GM23338 (cell line): ENCODE results near the gene WNK2. TPM values are rescaled to one million over a fixed set of nuclear protein-coding genes. Genes with fewer than 3 reads are reported as not detected.

Experiments used
- ATAC-seq: fragments of 200-7000 bp; cut with Tn5 transposase; 3 replicates; pipeline ENCODE4 v1.9.1; 2020
- DNase-seq: peaks from one replicate; pipeline ENCODE4 v3.0.0-alpha.2; 2015; ENCODE audit warnings: low spot score
- H2AFZ ChIP-seq: fragments of 200-600 bp; sonication (generic); 2 replicates; pipeline ENCODE4 v1.8.0; 2016; ENCODE audit warnings: antibody characterized with exemption, mild to moderate bottlenecking, moderate library complexity
- H3F3A ChIP-seq: fragments of 200-600 bp; sonication (generic); replicated peaks from 2 replicates; pipeline ENCODE4 v1.8.0; 2017; ENCODE audit warnings: antibody characterized with exemption, mixed run types, low read depth
- H3K27ac ChIP-seq: fragments of 200-600 bp; sonication (generic); 2 replicates; pipeline ENCODE4 v1.6.1; 2016; ENCODE audit warnings: low read depth
- H3K27me3 ChIP-seq: fragments of 200-600 bp; sonication (generic); 2 replicates; pipeline ENCODE4 v1.8.0; 2016; ENCODE audit warnings: mild to moderate bottlenecking, mixed run types, moderate library complexity; ENCODE audit not compliant: insufficient read depth
- H3K36me3 ChIP-seq: fragments of 200-600 bp; sonication (generic); 2 replicates; pipeline ENCODE4 v1.8.0; 2016; ENCODE audit warnings: mild to moderate bottlenecking; ENCODE audit not compliant: insufficient read depth
- H3K4me1 ChIP-seq: fragments of 200-600 bp; sonication (generic); 2 replicates; pipeline ENCODE4 v1.8.0; 2016; ENCODE audit warnings: mild to moderate bottlenecking, moderate library complexity; ENCODE audit not compliant: insufficient read depth
- H3K4me2 ChIP-seq: fragments of 200-600 bp; sonication (generic); 2 replicates; pipeline ENCODE4 v1.7.1; 2017; ENCODE audit warnings: mixed run types
- H3K4me3 ChIP-seq: fragments of 200-600 bp; sonication (generic); 2 replicates; pipeline ENCODE4 v1.6.1; 2016; ENCODE audit warnings: mixed run types
- H3K79me2 ChIP-seq: fragments of 200-600 bp; sonication (generic); replicated peaks from 2 replicates; pipeline ENCODE4 v1.8.0; 2017; ENCODE audit warnings: mild to moderate bottlenecking; ENCODE audit not compliant: insufficient read depth
- H3K9me2 ChIP-seq: fragments of 200-600 bp; sonication (generic); 2 replicates; pipeline ENCODE4 v1.8.0; 2017; ENCODE audit not compliant: insufficient read depth
- H4K20me1 ChIP-seq: fragments of 200-600 bp; sonication (generic); replicated peaks from 2 replicates; pipeline ENCODE4 v1.8.0; 2017; ENCODE audit warnings: mild to moderate bottlenecking; ENCODE audit not compliant: insufficient read depth
- H3K27ac Mint-ChIP-seq: 2 replicates; pipeline ENCODE4 v1.8.0; 2020; ENCODE audit warnings: inconsistent platforms, mild to moderate bottlenecking, moderate library complexity, mixed read lengths
- H3K27me3 Mint-ChIP-seq: 3 replicates; pipeline ENCODE4 v1.8.0; 2022; ENCODE audit warnings: low read depth, mild to moderate bottlenecking, moderate library complexity, mixed read lengths, inconsistent platforms; ENCODE audit not compliant: insufficient read depth, poor library complexity
- H3K36me3 Mint-ChIP-seq: 3 replicates; pipeline ENCODE4 v1.8.0; 2021; ENCODE audit warnings: low read depth, mild to moderate bottlenecking, inconsistent platforms, moderate library complexity, mixed read lengths
- H3K4me1 Mint-ChIP-seq: 3 replicates; pipeline ENCODE4 v1.8.0; 2020; ENCODE audit warnings: mild to moderate bottlenecking, inconsistent platforms, mixed read lengths
- H3K4me3 Mint-ChIP-seq: 3 replicates; pipeline ENCODE4 v1.8.0; 2021; ENCODE audit warnings: moderate library complexity, mild to moderate bottlenecking, inconsistent platforms, mixed read lengths
- H3K9me3 Mint-ChIP-seq: 3 replicates; pipeline ENCODE4 v1.8.0; 2020; ENCODE audit warnings: moderate library complexity, mild to moderate bottlenecking, inconsistent platforms, mixed read lengths
- ETS1 ChIP-seq: IDR thresholded peaks from 2 replicates; pipeline ENCODE4 v1.6.1; 2016; ENCODE audit warnings: antibody characterized with exemption
- polyA plus RNA-seq: library from polyadenylated mRNA; unstranded; fragments of >200 nt; fragmentation: Nextera tagmentation; extraction: Ambion mirVana; gene quantifications from 2 replicates; pipeline ENCODE4 v1.2.1, GENCODE V29; 2016
- total RNA-seq: library from RNA; depleted of rRNA; stranded (reverse); fragments of >200 nt; shearing (Covaris generic); gene quantifications from 2 replicates; pipeline ENCODE4 v1.2.3, GENCODE V29; 2014
- TF ChIP-seq, protein P1 (sequence below): fragments of 250-450 bp; sonication (Bioruptor Pico); IDR thresholded peaks from 2 replicates; pipeline ENCODE4 v1.5.0; 2020; ENCODE audit warnings: mild to moderate bottlenecking, moderate library complexity
- TF ChIP-seq, protein P2 (sequence below), 2 experiments: fragments of 200-600 bp in 1 of 2; sonication (generic) in 1 of 2; conservative IDR thresholded peaks; 2 replicates each; pipeline versions ENCODE4 v1.5.1 to v1.6.1; 2016 to 2017; ENCODE audit warnings: antibody characterized with exemption in 2 of 2, low read depth in 2 of 2, mild to moderate bottlenecking in 2 of 2, moderate library complexity in 1 of 2

The WNK2 gene
- total and polyA plus RNA-seq, 2 experiments from 2014 or later = 56.4 to 102 TPM

DNA sequence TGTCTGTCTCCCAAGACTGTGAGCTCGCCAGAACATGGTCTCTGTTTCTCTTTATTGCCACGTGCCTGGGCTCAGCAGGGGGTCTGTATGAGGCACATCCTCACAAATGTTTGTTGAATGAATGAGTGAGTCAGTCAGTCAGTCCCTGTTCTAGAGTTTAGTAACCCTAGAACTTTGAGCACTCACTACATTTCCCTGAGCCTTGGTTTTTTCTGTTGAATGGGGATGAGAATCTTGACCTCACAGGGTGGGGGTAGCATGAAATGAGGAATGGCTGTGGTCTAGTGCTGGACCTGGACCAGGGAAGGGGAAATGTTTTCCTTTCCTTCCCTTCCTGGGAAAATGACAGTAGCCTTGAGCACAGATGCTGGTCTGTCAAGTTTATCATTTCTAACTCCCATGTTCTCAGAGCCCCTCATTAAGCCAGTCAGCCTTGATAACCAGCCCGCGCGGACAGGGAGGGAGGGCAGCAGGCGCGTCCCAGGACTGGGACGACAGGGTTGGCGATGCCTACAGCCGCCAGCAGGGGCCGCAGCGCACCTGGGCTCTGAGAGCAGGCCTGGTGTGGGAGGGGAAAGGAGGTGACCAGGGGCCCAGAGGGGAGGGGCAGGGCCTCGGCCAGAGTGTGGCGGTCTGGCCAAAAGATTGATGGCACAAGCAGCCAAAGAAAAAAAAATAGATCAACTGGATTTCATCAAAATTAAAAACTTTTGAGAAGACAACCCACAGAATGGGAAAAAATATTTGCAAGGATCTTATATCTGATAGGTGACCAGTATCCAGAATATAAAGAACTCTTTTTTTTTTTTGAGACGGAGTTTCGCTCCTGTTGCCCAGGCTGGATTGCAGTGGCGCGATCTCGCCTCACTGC lies 24.1 kb upstream of the WNK2 start:
- Histone ChIP-seq H3K36me3 (no peaks in the 10 kb centered on the region), H4K20me1 (no peaks in the 10 kb centered on the region), H3K27me3 (no peaks in the 10 kb centered on the region), H2AFZ (peak overlapping the region; percentile 47; the same call in 1 of the 2 replicates), H3K79me2 (no peaks in the 10 kb centered on the region), H3K4me2 (no peak overlapping the region), H3F3A (no peaks in the 10 kb centered on the region), H3K27ac (no peak overlapping the region), H3K9me2 (no peaks in the 10 kb centered on the region), H3K4me3 (no peak overlapping the region), H3K4me1 (no peaks in the 10 kb centered on the region)
- ATAC-seq (peak; percentile 99), DNase-seq (peak; percentile 95)
- H3K4me3 Mint-ChIP-seq = no peak overlapping the region
- TF ChIP-seq, protein P1, sequence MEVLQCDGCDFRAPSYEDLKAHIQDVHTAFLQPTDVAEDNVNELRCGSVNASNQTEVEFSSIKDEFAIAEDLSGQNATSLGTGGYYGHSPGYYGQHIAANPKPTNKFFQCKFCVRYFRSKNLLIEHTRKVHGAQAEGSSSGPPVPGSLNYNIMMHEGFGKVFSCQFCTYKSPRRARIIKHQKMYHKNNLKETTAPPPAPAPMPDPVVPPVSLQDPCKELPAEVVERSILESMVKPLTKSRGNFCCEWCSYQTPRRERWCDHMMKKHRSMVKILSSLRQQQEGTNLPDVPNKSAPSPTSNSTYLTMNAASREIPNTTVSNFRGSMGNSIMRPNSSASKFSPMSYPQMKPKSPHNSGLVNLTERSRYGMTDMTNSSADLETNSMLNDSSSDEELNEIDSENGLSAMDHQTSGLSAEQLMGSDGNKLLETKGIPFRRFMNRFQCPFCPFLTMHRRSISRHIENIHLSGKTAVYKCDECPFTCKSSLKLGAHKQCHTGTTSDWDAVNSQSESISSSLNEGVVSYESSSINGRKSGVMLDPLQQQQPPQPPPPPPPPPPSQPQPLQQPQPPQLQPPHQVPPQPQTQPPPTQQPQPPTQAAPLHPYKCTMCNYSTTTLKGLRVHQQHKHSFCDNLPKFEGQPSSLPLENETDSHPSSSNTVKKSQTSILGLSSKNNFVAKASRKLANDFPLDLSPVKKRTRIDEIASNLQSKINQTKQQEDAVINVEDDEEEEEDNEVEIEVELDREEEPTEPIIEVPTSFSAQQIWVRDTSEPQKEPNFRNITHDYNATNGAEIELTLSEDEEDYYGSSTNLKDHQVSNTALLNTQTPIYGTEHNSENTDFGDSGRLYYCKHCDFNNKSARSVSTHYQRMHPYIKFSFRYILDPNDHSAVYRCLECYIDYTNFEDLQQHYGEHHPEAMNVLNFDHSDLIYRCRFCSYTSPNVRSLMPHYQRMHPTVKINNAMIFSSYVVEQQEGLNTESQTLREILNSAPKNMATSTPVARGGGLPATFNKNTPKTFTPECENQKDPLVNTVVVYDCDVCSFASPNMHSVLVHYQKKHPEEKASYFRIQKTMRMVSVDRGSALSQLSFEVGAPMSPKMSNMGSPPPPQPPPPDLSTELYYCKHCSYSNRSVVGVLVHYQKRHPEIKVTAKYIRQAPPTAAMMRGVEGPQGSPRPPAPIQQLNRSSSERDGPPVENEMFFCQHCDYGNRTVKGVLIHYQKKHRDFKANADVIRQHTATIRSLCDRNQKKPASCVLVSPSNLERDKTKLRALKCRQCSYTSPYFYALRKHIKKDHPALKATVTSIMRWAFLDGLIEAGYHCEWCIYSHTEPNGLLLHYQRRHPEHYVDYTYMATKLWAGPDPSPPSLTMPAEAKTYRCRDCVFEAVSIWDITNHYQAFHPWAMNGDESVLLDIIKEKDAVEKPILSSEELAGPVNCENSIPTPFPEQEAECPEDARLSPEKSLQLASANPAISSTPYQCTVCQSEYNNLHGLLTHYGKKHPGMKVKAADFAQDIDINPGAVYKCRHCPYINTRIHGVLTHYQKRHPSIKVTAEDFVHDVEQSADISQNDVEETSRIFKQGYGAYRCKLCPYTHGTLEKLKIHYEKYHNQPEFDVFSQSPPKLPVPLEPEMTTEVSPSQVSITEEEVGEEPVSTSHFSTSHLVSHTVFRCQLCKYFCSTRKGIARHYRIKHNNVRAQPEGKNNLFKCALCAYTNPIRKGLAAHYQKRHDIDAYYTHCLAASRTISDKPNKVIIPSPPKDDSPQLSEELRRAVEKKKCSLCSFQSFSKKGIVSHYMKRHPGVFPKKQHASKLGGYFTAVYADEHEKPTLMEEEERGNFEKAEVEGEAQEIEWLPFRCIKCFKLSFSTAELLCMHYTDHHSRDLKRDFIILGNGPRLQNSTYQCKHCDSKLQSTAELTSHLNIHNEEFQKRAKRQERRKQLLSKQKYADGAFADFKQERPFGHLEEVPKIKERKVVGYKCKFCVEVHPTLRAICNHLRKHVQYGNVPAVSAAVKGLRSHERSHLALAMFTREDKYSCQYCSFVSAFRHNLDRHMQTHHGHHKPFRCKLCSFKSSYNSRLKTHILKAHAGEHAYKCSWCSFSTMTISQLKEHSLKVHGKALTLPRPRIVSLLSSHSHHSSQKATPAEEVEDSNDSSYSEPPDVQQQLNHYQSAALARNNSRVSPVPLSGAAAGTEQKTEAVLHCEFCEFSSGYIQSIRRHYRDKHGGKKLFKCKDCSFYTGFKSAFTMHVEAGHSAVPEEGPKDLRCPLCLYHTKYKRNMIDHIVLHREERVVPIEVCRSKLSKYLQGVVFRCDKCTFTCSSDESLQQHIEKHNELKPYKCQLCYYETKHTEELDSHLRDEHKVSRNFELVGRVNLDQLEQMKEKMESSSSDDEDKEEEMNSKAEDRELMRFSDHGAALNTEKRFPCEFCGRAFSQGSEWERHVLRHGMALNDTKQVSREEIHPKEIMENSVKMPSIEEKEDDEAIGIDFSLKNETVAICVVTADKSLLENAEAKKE (CRISPR knock-in tag) = no peak
- TF ChIP-seq, protein P2, sequence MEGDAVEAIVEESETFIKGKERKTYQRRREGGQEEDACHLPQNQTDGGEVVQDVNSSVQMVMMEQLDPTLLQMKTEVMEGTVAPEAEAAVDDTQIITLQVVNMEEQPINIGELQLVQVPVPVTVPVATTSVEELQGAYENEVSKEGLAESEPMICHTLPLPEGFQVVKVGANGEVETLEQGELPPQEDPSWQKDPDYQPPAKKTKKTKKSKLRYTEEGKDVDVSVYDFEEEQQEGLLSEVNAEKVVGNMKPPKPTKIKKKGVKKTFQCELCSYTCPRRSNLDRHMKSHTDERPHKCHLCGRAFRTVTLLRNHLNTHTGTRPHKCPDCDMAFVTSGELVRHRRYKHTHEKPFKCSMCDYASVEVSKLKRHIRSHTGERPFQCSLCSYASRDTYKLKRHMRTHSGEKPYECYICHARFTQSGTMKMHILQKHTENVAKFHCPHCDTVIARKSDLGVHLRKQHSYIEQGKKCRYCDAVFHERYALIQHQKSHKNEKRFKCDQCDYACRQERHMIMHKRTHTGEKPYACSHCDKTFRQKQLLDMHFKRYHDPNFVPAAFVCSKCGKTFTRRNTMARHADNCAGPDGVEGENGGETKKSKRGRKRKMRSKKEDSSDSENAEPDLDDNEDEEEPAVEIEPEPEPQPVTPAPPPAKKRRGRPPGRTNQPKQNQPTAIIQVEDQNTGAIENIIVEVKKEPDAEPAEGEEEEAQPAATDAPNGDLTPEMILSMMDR (conservative IDR thresholded peaks at IDR 0.05; ENCODE audit: low read depth in 2 of 2) = peak; percentile 98 to 100
- no peak for TF ChIP-seq ETS1
- H3K36me3 Mint-ChIP-seq = no peaks in the 10 kb centered on the region
- no peak overlapping the region for H3K27ac Mint-ChIP-seq
- H3K27me3 Mint-ChIP-seq = peaks cover 3% of the 10 kb centered on the region
- H3K9me3 Mint-ChIP-seq = no peaks in the 10 kb centered on the region
- H3K4me1 Mint-ChIP-seq = no peaks in the 10 kb centered on the region
